Activated B cell treated with CpG ODN at 0.5 μM for 24 hours (primary cell): Measurements from ENCODE around the gene MYO10. TPM values are rescaled to one million over a fixed set of nuclear protein-coding genes. Genes with fewer than 3 reads are reported as not detected.

ENCODE experiments used
- ATAC-seq: fragments of 200-7000 bp; cut with Tn5 transposase; one replicate; pipeline ENCODE4 v1.10.0; 2021; ENCODE audit warnings: low read depth, mild to moderate bottlenecking, moderate library complexity
- CTCF ChIA-PET: fragments of 350-600 bp; sonication (Branson Sonifier 250); formaldehyde crosslinking; loops from one replicate; lab custom pipeline; 2021; ENCODE audit warnings: antibody characterized with exemption; lab: Charles Lee
- POLR2A ChIA-PET: fragments of 350-600 bp; sonication (Branson Sonifier 250); formaldehyde crosslinking; loops from one replicate; lab custom pipeline; 2021; ENCODE audit warnings: antibody characterized with exemption; lab: Charles Lee
- DNase-seq: peaks from one replicate; pipeline ENCODE4 v3.0.0; 2022
- H3K27ac Mint-ChIP-seq: one replicate; pipeline ENCODE4 v1.8.0; 2020; ENCODE audit warnings: mixed read lengths
- H3K27me3 Mint-ChIP-seq: one replicate; pipeline ENCODE4 v1.8.0; 2021; ENCODE audit warnings: mixed read lengths
- H3K36me3 Mint-ChIP-seq: one replicate; pipeline ENCODE4 v1.8.0; 2021; ENCODE audit warnings: low read depth, mixed read lengths
- H3K4me1 Mint-ChIP-seq: one replicate; pipeline ENCODE4 v1.8.0; 2021; ENCODE audit warnings: mixed read lengths
- H3K4me3 Mint-ChIP-seq: one replicate; pipeline ENCODE4 v1.8.0; 2020; ENCODE audit warnings: mild to moderate bottlenecking, mixed read lengths
- H3K9me3 Mint-ChIP-seq: one replicate; pipeline ENCODE4 v1.8.0; 2020; ENCODE audit warnings: mixed read lengths
- CTCF ChIP-seq: fragments of 200-600 bp; IDR thresholded peaks from one replicate; pipeline ENCODE4 v1.8.0; 2022; ENCODE audit warnings: antibody characterized with exemption, mild to moderate bottlenecking
- intact Hi-C: fragments of 100-400 bp; cut with micrococcal nuclease; formaldehyde crosslinking; loops from one replicate; pipeline ENCODE4 v1.15.1; 2024
- total RNA-seq: library from RNA; stranded (reverse); gene quantifications from 2 replicates; pipeline ENCODE4 v1.2.3, GENCODE V29; 2022

Gene MYO10
- total RNA-seq, 1 donor from 2014 or later, result 0.13 TPM

GRCh38 chr5:16897284-16897704 is 38.8 kb downstream of the MYO10 start:
- Mint-ChIP-seq H3K27me3 (no peaks in the 10 kb centered on the region), H3K4me3 (no peak overlapping the region), H3K4me1 (no peaks in the 10 kb centered on the region), H3K27ac (no peak overlapping the region), H3K36me3 (no peaks in the 10 kb centered on the region), H3K9me3 (no peaks in the 10 kb centered on the region)
- POLR2A ChIA-PET, result no interaction called here
- TF ChIP-seq CTCF, result no peak
- no peak for ATAC-seq
- DNase-seq, result no peak
- CTCF ChIA-PET, result no interaction called here
- intact Hi-C loops, result no loop called here

GRCh38 chr5:16896767-16897166 is 39.3 kb downstream of the MYO10 start:
- DNase-seq (no peak), ATAC-seq (no peak)
- Mint-ChIP-seq H3K4me3 (no peak overlapping the region), H3K9me3 (no peaks in the 10 kb centered on the region), H3K27ac (no peak overlapping the region), H3K36me3 (no peaks in the 10 kb centered on the region), H3K4me1 (no peaks in the 10 kb centered on the region), H3K27me3 (no peaks in the 10 kb centered on the region)
- ChIA-PET CTCF (no interaction called here), POLR2A (no interaction called here)
- intact Hi-C loops, result no loop called here
- no peak for TF ChIP-seq CTCF

GRCh38 chr5:16894236-16895057 is 41.6 kb downstream of the MYO10 start:
- intact Hi-C loops, result no loop called here
- no peak for ATAC-seq
- no peaks in the 10 kb centered on the region for H3K36me3 Mint-ChIP-seq
- no peak overlapping the region for H3K4me3 Mint-ChIP-seq
- H3K27me3 Mint-ChIP-seq, result no peaks in the 10 kb centered on the region
- no peaks in the 10 kb centered on the region for H3K4me1 Mint-ChIP-seq
- no peak overlapping the region for H3K27ac Mint-ChIP-seq
- ChIA-PET CTCF (no interaction called here), POLR2A (no interaction called here)
- no peaks in the 10 kb centered on the region for H3K9me3 Mint-ChIP-seq
- no peak for DNase-seq
- TF ChIP-seq CTCF, result no peak

- Mint-ChIP-seq H3K4me3 (no peak overlapping the region), H3K9me3 (no peaks in the 10 kb centered on the region), H3K36me3 (no peaks in the 10 kb centered on the region), H3K4me1 (no peaks in the 10 kb centered on the region), H3K27me3 (no peaks in the 10 kb centered on the region), H3K27ac (no peak overlapping the region)
- intact Hi-C loops, result no loop called here
- no peak for TF ChIP-seq CTCF
- ChIA-PET CTCF (no interaction called here), POLR2A (no interaction called here)
- no peak for ATAC-seq
- DNase-seq, result no peak
Measured at GRCh38 chr5:16891033-16891432, 45.1 kb downstream of the MYO10 start.

- Mint-ChIP-seq H3K27me3 (no peaks in the 10 kb centered on the region), H3K4me1 (no peaks in the 10 kb centered on the region), H3K4me3 (no peak overlapping the region), H3K36me3 (no peaks in the 10 kb centered on the region), H3K27ac (no peak overlapping the region), H3K9me3 (no peaks in the 10 kb centered on the region)
- DNase-seq (no peak), ATAC-seq (no peak)
- ChIA-PET CTCF (no interaction called here), POLR2A (no interaction called here)
- TF ChIP-seq CTCF, result no peak
- intact Hi-C loops, result no loop called here
Measured at GRCh38 chr5:16889972-16890519, 46.0 kb downstream of the MYO10 start.
